OCI-LY3 (cell line): Measurements from ENCODE around the gene ALG3.

Experiments used
- H2AFZ ChIP-seq: fragments of 200-600, 300-600 bp; shearing (Covaris generic); 2 replicates; pipeline ENCODE4 v1.6.0; 2014; ENCODE audit warnings: antibody characterized with exemption, low read depth, low read length
- H3K27ac ChIP-seq: fragments of 200-600, 300-600 bp; sonication (generic); 2 replicates; pipeline ENCODE4 v1.5.1; 2014; ENCODE audit warnings: mild to moderate bottlenecking, low read length, moderate library complexity, mixed read lengths
- H3K27me3 ChIP-seq: fragments of 200-600, 300-600 bp; sonication (generic); 2 replicates; pipeline ENCODE4 v1.6.1; 2014; ENCODE audit warnings: low read depth, low read length, mixed read lengths
- H3K36me3 ChIP-seq: fragments of 200-600, 300-600 bp; sonication (generic); replicated peaks from 2 replicates; pipeline ENCODE3; 2014; ENCODE audit warnings: low read depth, low read length, mixed read lengths
- H3K4me1 ChIP-seq: fragments of 300-600, 200-600 bp; sonication (generic); 2 replicates; pipeline ENCODE4 v1.6.1; 2014; ENCODE audit warnings: low read length, mixed read lengths
- H3K4me2 ChIP-seq: fragments of 200-600, 300-600 bp; sonication (generic); 2 replicates; pipeline ENCODE4 v1.6.1; 2014; ENCODE audit warnings: low read length, mixed read lengths
- H3K4me3 ChIP-seq: fragments of 300-600, 200-600 bp; sonication (generic); 2 replicates; pipeline ENCODE4 v1.5.1; 2014; ENCODE audit warnings: antibody characterized with exemption, mild to moderate bottlenecking, low read length, moderate library complexity
- H3K79me2 ChIP-seq: fragments of 300-600, 200-600 bp; shearing (Covaris generic); 2 replicates; pipeline ENCODE4 v1.6.1; 2014; ENCODE audit warnings: mild to moderate bottlenecking, low read length, mixed read lengths
- H3K9ac ChIP-seq: fragments of 300-600, 200-600 bp; shearing (Covaris generic); 2 replicates; pipeline ENCODE4 v1.6.0; 2014; ENCODE audit warnings: mild to moderate bottlenecking, low read length, moderate library complexity
- H3K9me3 ChIP-seq: fragments of 200-600, 300-600 bp; shearing (Covaris generic); 2 replicates; pipeline ENCODE4 v1.6.1; 2014; ENCODE audit warnings: low read length, mixed read lengths; ENCODE audit not compliant: insufficient read depth
- H4K20me1 ChIP-seq: fragments of 200-600, 300-600 bp; sonication (generic); 2 replicates; pipeline ENCODE4 v1.6.1; 2016; ENCODE audit warnings: low read length, mixed read lengths; ENCODE audit not compliant: insufficient read depth
- EZH2phosphoT487 ChIP-seq: fragments of 200-600 bp; shearing (Covaris generic); IDR thresholded peaks from 2 replicates; pipeline ENCODE4 v1.6.1; 2018; ENCODE audit warnings: antibody characterized with exemption, mixed run types, low read depth
- TF ChIP-seq, protein P1 (sequence below): fragments of 200-600, 300-600 bp; sonication (generic); IDR thresholded peaks from 2 replicates; pipeline ENCODE4 v1.5.1; 2014; ENCODE audit warnings: antibody characterized with exemption, low read length, low read depth

The ALG3 gene

DNA sequence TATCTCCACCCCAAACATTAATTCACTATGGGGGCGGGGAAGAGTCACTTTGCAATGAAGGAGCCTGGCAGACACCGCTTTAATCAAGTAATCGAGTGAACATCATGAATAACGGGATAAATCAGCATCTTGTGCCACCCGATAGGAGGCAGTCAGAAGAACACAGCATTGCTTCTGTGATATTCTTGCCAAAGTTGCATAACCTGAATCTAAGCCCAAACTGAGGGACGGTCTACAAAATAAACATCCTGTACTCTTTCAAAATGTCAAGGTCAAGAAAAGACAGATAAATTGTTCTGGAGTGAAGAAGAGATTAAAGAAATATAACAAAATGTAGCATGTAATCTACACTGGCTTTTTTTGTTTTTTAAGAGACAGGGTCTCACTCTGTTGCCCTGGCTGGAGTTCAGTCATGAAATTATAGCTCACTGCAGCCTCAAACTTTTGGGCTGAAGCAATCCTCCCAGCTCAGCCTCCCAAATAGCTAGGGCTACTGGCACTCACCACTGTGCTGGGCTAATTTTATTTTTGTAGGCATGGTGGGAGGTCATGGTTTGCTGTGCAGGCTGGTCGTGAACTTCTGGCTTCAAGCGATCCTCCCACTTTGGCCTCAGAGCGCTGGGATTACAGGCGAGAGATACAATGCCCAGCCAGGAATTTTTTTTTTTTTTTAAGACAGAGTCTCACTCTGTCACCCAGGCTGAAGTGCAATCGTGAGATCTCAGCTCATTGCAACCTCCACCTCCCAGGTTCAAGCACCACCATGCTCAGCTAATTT lies 39.4 kb downstream of the ALG3 start:
- TF ChIP-seq EZH2phosphoT487 = no peak
- TF ChIP-seq, protein P1, sequence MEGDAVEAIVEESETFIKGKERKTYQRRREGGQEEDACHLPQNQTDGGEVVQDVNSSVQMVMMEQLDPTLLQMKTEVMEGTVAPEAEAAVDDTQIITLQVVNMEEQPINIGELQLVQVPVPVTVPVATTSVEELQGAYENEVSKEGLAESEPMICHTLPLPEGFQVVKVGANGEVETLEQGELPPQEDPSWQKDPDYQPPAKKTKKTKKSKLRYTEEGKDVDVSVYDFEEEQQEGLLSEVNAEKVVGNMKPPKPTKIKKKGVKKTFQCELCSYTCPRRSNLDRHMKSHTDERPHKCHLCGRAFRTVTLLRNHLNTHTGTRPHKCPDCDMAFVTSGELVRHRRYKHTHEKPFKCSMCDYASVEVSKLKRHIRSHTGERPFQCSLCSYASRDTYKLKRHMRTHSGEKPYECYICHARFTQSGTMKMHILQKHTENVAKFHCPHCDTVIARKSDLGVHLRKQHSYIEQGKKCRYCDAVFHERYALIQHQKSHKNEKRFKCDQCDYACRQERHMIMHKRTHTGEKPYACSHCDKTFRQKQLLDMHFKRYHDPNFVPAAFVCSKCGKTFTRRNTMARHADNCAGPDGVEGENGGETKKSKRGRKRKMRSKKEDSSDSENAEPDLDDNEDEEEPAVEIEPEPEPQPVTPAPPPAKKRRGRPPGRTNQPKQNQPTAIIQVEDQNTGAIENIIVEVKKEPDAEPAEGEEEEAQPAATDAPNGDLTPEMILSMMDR = no peak
- Histone ChIP-seq H3K4me2 (no peak overlapping the region), H3K27ac (no peak overlapping the region), H3K9me3 (no peaks in the 10 kb centered on the region), H4K20me1 (no peaks in the 10 kb centered on the region), H3K36me3 (no peaks in the 10 kb centered on the region), H3K27me3 (peaks cover 18% of the 10 kb centered on the region), H3K4me1 (no peaks in the 10 kb centered on the region), H3K79me2 (no peaks in the 10 kb centered on the region), H2AFZ (no peak overlapping the region), H3K9ac (no peak overlapping the region), H3K4me3 (no peak overlapping the region)

DNA sequence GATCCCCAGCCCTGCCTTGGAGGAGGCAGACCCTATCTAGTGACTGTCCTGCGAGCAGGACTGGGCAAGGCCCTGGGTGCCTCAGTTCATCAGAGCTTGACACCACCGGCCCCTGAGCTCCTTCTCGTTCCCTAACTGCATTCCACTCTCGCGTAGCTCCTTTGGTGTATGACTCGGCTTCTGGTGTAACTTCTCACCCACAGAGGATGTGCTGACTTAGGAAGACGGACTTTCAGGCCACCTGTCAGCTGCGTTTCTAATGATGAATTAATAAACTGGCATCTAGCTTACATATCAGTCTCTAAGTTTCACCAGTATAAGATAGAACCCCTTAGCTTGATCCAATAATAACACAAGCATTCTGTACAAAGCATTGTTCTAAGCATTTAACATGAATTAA lies 45.2 kb downstream of the ALG3 start:
- no peaks in the 10 kb centered on the region for H3K79me2 ChIP-seq
- peaks cover 12% of the 10 kb centered on the region for H3K27me3 ChIP-seq
- H3K4me2 ChIP-seq = no peak overlapping the region
- H3K9me3 ChIP-seq = no peaks in the 10 kb centered on the region
- no peaks in the 10 kb centered on the region for H3K4me1 ChIP-seq
- H4K20me1 ChIP-seq = no peaks in the 10 kb centered on the region
- no peaks in the 10 kb centered on the region for H3K36me3 ChIP-seq
- no peak overlapping the region for H3K9ac ChIP-seq
- TF ChIP-seq, protein P1 = no peak
- no peak for TF ChIP-seq EZH2phosphoT487
- no peak overlapping the region for H3K27ac ChIP-seq
- no peak overlapping the region for H3K4me3 ChIP-seq
- no peak overlapping the region for H2AFZ ChIP-seq

DNA sequence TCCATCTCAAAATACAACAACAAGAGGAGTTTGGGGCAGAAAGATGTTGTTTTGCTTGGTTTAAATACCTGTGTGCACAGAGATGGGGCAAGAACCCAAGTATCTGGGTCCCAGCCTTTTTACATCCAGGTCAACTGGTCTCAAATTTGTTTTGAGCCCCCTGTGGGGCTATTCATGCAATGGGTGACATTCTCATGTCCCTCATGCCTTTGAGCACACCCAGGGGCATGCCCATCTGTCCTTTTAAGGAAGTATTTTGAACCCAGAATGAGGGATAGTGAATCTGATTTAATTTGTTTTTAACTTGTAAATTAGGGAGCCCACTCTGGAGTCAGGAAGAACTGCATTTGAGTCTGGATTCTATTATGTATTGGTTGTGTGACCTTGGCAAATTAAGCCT lies 47.9 kb downstream of the ALG3 start:
- no peak overlapping the region for H3K9ac ChIP-seq
- H4K20me1 ChIP-seq = no peaks in the 10 kb centered on the region
- H3K27ac ChIP-seq = no peak overlapping the region
- H3K79me2 ChIP-seq = no peaks in the 10 kb centered on the region
- peaks cover 2% of the 10 kb centered on the region for H3K36me3 ChIP-seq
- no peak overlapping the region for H3K4me2 ChIP-seq
- H3K4me1 ChIP-seq = no peaks in the 10 kb centered on the region
- H3K4me3 ChIP-seq = no peak overlapping the region
- TF ChIP-seq, protein P1 = no peak
- no peak for TF ChIP-seq EZH2phosphoT487
- H3K27me3 ChIP-seq = no peaks in the 10 kb centered on the region
- no peaks in the 10 kb centered on the region for H3K9me3 ChIP-seq
- no peak overlapping the region for H2AFZ ChIP-seq

DNA sequence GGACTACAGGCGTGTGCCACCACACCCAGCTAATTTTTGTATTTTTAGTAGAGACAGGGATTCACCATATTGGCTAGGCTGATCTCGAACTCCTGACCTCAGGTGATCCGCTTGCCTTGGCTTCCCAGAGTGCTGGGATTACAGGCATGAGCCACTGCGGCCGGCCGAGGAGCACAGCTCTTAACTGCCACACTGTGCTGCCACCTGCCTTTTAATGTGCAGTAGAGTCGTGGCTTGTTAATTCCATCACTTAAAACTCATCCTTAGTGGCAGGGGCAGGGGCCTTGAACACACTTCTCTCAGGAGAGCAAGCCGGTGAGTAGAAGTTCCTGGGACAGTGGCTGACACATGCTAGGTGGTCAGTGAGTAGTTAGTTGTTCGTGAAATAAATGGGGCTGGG lies 50.3 kb downstream of the ALG3 start:
- no peak overlapping the region for H3K4me3 ChIP-seq
- H3K27me3 ChIP-seq = no peaks in the 10 kb centered on the region
- no peaks in the 10 kb centered on the region for H3K9me3 ChIP-seq
- H2AFZ ChIP-seq = no peak overlapping the region
- H3K36me3 ChIP-seq = peaks cover 16% of the 10 kb centered on the region
- no peak for TF ChIP-seq EZH2phosphoT487
- TF ChIP-seq, protein P1 = no peak
- no peaks in the 10 kb centered on the region for H3K79me2 ChIP-seq
- no peak overlapping the region for H3K4me2 ChIP-seq
- H3K27ac ChIP-seq = no peak overlapping the region
- H4K20me1 ChIP-seq = no peaks in the 10 kb centered on the region
- no peaks in the 10 kb centered on the region for H3K4me1 ChIP-seq
- no peak overlapping the region for H3K9ac ChIP-seq
